SU-DHL-6 (cell line): ENCODE data around the gene BLM.

Experiments
- EZH2phosphoT487 ChIP-seq: fragments of 200-600 bp; sonication (generic), shearing (Covaris generic); conservative IDR thresholded peaks from 2 replicates; pipeline ENCODE4 v1.6.1; 2018; ENCODE audit warnings: mild to moderate bottlenecking, antibody characterized with exemption, low read length, moderate library complexity, mixed read lengths
- TF ChIP-seq, protein P1 (sequence below): fragments of 200-600 bp; sonication (generic); IDR thresholded peaks from one replicate; pipeline ENCODE4 v1.5.1; 2017; ENCODE audit warnings: antibody characterized with exemption, mild to moderate bottlenecking, low read length, moderate library complexity; ENCODE audit not compliant: insufficient read depth, poor library complexity, severe bottlenecking

DNA sequence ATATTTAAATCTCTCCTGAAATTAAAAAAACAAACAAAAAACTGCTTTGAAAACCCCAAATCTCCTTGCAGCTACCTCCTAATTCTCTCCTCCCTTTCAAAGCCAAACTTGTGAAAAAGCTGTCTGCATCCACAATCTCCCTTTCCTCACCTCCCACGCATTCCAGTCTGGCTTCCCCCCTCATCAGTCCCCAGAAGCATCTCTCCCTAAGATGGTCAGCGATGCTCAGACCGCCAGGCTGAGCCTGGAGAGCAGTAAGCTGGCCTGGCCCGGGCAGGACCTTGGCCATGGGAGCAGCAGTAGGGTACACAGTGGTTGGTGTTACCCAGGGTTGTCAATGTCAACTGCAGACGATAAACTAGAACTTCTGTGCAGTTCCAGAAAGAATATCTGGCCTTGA is 32.9 kb upstream of the BLM start:
- TF ChIP-seq, protein P1, sequence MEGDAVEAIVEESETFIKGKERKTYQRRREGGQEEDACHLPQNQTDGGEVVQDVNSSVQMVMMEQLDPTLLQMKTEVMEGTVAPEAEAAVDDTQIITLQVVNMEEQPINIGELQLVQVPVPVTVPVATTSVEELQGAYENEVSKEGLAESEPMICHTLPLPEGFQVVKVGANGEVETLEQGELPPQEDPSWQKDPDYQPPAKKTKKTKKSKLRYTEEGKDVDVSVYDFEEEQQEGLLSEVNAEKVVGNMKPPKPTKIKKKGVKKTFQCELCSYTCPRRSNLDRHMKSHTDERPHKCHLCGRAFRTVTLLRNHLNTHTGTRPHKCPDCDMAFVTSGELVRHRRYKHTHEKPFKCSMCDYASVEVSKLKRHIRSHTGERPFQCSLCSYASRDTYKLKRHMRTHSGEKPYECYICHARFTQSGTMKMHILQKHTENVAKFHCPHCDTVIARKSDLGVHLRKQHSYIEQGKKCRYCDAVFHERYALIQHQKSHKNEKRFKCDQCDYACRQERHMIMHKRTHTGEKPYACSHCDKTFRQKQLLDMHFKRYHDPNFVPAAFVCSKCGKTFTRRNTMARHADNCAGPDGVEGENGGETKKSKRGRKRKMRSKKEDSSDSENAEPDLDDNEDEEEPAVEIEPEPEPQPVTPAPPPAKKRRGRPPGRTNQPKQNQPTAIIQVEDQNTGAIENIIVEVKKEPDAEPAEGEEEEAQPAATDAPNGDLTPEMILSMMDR = no peak
- TF ChIP-seq EZH2phosphoT487 = no peak
